ENCODE results near the gene SEMA4A.
A peak's percentile ranks its signal among the peaks of the same experiment; 100 is the strongest.
"Not testable (repeated sequence)": the region's sequence is repeated elsewhere in the genome, so short reads cannot be mapped to it uniquely, and the experiment has no call there.

SEMA4A gene

DNA sequence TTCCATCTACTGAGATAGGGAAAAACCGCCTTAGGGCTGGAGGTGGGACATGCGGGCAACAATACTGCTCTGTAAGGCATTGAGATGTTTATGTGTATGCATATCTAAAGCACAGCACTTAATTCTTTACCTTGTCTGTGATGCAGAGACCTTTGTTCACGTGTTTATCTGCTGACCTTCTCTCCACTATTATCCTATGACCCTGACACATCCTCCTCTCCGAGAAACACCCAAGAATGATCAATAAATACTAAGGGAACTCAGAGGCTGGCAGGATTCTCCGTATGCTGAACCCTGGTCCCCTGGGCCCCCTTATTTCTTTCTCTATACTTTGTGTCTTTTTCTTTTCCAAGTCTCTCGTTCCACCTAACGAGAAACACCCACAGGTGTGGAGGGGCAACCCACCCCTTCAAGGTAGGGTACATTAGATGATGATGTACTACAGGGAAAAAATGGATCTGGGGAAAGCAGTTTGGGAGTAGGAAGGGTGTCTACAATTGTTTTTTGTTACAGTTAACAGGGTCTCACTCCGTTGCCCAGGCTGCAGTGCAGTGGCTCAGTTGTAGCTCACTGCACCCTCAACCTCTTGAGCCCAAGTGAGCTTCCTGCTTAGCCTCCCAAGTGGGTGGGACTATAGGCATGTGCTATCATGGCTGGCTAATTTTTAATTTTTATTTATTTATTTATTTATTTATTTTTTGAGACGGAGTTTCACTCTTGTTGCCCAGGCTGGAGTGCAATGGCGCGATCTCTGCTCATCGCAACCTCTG is 28.8 kb downstream of the SEMA4A start:
- H3K27me3 Mint-ChIP-seq; H3K27ac Mint-ChIP-seq; H3K36me3 Mint-ChIP-seq; H3K4me3 Mint-ChIP-seq; H3K9me3 Mint-ChIP-seq (ENCODE audit: low read depth): not testable (repeated sequence)
- peaks cover 15% of the 10 kb centered on the region for H3K4me1 Mint-ChIP-seq (ENCODE audit: low read depth)

DNA sequence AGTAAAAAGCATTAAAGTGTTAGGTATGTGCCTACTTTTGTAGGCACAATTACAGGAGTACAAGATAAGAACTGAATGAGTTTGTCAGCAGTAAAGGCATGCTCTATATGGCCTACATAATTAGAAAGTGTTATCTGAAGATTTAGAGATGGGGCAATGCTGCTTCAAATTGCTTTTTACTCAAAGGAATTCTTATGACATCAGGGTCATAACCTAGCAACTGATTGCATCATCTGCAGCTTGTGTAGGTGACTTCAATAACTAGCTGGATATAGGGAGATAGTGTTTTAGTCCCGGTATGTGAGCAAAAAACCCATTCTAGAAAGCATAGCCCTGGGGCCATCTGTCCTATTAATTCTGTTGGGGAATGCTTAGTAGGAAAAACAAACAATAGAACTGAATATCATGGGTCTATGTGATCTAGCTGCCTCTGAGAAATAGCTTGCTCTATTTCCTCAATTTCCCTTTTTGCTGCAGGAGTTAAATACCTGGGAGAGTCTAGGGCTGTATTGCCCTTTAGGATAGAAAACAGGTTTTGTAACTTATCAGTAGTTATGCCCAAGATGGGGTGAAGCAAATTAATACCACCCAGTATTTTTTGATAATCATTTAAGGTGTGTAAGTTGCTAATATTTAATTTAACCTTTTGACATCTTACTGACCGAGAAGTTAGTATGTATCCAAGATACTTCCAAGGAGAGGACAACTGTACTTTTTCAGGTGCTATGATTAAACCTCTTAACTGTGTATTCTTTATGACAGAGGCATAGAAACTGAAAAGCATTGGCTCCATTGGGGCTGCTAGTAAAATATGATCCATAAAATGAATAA is 33.2 kb downstream of the SEMA4A start:
- not testable (repeated sequence) for H3K9me3 Mint-ChIP-seq (ENCODE audit: low read depth); H3K36me3 Mint-ChIP-seq; H3K27ac Mint-ChIP-seq; H3K4me1 Mint-ChIP-seq (ENCODE audit: low read depth); H3K4me3 Mint-ChIP-seq; H3K27me3 Mint-ChIP-seq

DNA sequence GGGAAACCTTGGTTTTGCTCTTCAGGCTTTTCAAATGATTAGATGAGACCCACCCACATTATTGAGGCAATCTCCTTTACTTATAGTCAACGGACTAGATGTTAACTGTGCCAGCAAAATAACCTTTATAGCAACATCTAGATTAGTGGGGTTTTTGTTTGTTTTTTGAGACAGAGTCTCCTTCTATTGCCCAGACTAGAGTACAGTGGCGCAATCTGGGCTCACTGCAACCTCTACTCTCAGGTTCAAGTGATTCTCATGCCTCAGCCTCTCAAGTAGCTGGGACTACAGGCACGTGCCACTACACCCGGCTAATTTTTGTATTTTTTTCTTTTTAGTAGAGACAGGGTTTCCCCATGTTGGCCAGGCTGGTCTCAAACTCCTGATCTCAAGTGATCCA is 36.9 kb downstream of the SEMA4A start:
- not testable (repeated sequence) for H3K4me3 Mint-ChIP-seq; H3K9me3 Mint-ChIP-seq (ENCODE audit: low read depth); H3K27ac Mint-ChIP-seq; H3K36me3 Mint-ChIP-seq; H3K27me3 Mint-ChIP-seq
- H3K4me1 Mint-ChIP-seq (ENCODE audit: low read depth): peaks cover 30% of the 10 kb centered on the region

DNA sequence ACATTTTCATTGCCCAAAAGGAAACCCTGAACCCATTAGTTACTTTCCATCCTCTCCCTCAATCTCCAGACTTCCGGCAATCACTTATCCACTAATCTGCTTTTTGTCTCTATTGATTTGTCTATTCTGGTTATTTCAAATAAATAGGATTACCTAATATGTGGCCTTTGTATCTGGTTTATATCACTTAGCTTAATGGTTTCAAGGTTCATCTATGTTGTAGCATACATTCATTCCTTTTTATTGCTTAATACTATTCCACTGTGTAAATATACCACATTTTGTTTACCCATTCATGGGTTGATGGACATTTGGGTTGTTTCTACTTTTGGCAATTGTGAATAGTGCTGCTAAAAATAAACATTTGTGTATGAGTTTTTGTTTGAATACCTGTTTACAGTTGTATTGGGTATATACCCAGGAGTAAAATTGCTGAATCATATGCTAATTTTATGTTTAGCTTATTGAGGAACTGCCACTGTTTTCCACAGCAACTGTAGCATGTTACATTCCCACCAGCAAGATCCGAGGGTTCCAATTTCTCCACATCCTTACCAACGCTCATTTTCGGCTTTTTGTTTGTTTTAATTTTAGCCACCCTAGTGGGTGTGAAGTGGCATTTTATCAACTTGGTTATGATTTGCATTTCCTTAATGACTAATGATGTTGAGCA is 38.0 kb downstream of the SEMA4A start:
- no peak overlapping the region for H3K27ac Mint-ChIP-seq
- H3K27me3 Mint-ChIP-seq: no peaks in the 10 kb centered on the region
- no peaks in the 10 kb centered on the region for H3K9me3 Mint-ChIP-seq (ENCODE audit: low read depth)
- peaks cover 41% of the 10 kb centered on the region for H3K4me1 Mint-ChIP-seq (ENCODE audit: low read depth)
- H3K4me3 Mint-ChIP-seq: no peak overlapping the region
- peaks cover 12% of the 10 kb centered on the region for H3K36me3 Mint-ChIP-seq

DNA sequence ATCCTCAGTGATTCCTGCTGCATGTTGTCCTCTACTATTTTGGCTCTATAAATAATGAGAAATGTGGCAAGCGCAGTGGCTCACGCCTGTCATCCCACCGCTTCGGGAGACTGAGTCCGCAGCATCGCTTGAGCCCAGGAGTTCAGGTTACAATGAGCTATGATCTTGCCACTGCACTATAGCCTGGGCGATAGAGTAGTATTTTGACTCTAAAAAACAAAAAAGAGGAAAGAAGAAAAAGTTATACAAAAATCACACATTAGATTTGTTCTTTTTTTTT is 39.8 kb downstream of the SEMA4A start:
- Mint-ChIP-seq H3K27ac (peak overlapping the region; percentile 92), H3K4me3 (no peak overlapping the region), H3K9me3 (ENCODE audit: low read depth) (no peaks in the 10 kb centered on the region), H3K36me3 (peaks cover 12% of the 10 kb centered on the region), H3K27me3 (no peaks in the 10 kb centered on the region), H3K4me1 (ENCODE audit: low read depth) (peaks cover 54% of the 10 kb centered on the region)

DNA sequence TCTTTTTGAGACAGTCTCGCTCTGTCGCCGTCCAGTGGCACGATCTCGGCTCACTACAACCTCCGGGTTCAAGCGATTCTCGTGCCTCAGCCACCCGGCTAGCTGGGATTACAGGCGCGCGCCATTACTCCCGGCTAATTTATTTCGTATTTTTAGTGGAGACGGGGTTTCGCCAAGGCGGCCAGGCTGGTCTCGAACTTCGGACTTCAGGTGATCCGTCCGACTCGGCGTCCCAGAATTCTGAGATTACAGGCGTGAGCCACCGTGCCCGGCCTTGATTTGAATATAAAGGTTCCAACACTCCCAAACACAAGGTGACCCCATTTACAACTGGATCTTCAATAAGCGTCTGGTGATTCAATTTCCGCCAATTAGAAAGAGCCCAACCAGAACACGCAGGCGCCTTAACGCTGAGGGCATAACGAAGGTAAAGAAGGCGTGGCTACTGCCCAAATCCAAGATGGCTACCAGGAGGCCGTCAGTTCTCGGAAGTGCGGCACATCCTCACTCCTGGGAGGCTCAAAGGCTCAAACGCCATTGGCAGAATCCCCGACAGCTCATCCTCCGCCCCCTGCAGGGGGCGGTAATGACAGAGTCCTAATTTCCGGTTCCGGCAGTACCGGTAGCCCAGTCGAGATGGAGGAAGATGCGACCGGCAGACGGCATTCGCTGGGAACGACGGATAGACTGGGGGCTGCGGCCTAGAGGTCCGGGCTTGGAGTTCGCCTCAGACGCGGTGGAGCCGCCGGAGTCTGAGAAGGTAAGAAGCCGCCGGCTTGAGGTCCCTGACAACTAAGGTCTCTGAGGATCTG is 40.3 kb downstream of the SEMA4A start, which contains the start of gene SLC25A44:
SLC25A44 (plus strand) TSS at position 617 of the 812 bp plus-strand sequence. CDS start 5,744 bp downstream, outside the sequence.
- Mint-ChIP-seq H3K27me3 (no peaks in the 10 kb centered on the region), H3K27ac (peak within 1 kb of the TSS; percentile 92), H3K4me1 (ENCODE audit: low read depth) (peaks cover 59% of the 10 kb centered on the region), H3K4me3 (no peak within 1 kb of the TSS), H3K36me3 (peaks cover 12% of the 10 kb centered on the region), H3K9me3 (ENCODE audit: low read depth) (no peaks in the 10 kb centered on the region)

DNA sequence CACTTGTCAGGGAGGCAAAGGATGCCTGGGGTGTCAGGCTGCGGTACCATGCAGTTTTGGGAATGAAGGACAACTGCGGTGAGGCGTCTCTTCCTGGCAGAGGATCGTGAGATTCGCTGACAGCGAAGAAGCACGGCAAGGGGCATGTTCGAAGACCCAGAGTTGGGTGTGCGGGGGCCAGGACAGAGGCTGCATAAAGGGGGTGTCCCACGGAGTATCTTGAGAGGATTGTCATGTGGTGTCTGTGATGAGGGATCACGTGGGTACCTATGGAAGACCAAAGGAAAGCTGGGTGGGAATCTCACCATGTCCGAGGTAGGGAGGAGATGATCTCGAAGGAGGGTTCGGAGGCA is 40.9 kb downstream of the SEMA4A start:
- Mint-ChIP-seq H3K4me3 (no peak overlapping the region), H3K27ac (peak overlapping the region; percentile 92), H3K36me3 (peaks cover 14% of the 10 kb centered on the region), H3K27me3 (no peaks in the 10 kb centered on the region), H3K4me1 (ENCODE audit: low read depth) (peaks cover 65% of the 10 kb centered on the region), H3K9me3 (ENCODE audit: low read depth) (no peaks in the 10 kb centered on the region)

DNA sequence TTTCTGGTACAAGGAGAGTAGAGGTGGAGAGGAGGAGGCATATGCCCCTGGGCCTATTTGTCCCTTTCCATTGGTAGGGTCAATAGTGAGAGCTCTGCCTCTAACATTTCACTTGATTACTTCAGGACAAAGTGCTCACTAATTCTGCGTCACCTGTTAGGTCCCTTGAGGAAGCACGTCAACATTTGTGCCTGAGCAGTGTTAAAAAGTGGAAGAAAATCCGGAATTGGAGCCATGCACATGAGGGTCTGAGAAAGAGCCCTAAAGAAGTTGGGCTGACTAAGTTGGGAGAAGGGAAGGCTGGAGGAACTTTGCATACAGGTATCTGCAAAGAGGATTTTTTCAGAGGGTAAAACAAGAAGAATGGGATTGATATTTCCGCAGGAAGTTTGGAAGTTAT is 42.5 kb downstream of the SEMA4A start:
- peak overlapping the region; percentile 84 for H3K27ac Mint-ChIP-seq
- peaks cover 22% of the 10 kb centered on the region for H3K36me3 Mint-ChIP-seq
- H3K9me3 Mint-ChIP-seq (ENCODE audit: low read depth): no peaks in the 10 kb centered on the region
- peaks cover 79% of the 10 kb centered on the region for H3K4me1 Mint-ChIP-seq (ENCODE audit: low read depth)
- no peak overlapping the region for H3K4me3 Mint-ChIP-seq
- no peaks in the 10 kb centered on the region for H3K27me3 Mint-ChIP-seq

DNA sequence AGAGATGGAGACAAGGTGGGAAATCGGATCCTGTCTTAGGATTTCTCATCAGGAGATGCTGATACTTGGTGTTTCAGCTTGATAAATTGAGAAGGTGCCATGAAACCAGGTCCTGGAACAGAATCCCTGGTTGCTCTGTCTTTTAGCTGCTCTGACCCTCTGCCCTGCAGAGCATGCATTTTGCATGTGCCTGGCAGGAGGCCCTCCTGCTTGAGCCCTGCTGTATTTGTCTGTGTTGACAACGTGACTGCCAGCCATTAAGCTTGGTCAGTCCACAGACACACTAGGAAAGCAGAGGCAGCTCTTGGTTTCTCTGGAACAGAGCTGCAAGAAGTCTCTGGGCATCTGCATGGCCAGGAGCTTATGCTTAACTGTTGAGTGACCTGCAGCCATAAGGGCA is 43.1 kb downstream of the SEMA4A start:
- H3K27ac Mint-ChIP-seq: peak overlapping the region; percentile 84
- H3K4me1 Mint-ChIP-seq (ENCODE audit: low read depth): peaks cover 78% of the 10 kb centered on the region
- H3K27me3 Mint-ChIP-seq: no peaks in the 10 kb centered on the region
- H3K36me3 Mint-ChIP-seq: peaks cover 22% of the 10 kb centered on the region
- H3K4me3 Mint-ChIP-seq: no peak overlapping the region
- no peaks in the 10 kb centered on the region for H3K9me3 Mint-ChIP-seq (ENCODE audit: low read depth)

DNA sequence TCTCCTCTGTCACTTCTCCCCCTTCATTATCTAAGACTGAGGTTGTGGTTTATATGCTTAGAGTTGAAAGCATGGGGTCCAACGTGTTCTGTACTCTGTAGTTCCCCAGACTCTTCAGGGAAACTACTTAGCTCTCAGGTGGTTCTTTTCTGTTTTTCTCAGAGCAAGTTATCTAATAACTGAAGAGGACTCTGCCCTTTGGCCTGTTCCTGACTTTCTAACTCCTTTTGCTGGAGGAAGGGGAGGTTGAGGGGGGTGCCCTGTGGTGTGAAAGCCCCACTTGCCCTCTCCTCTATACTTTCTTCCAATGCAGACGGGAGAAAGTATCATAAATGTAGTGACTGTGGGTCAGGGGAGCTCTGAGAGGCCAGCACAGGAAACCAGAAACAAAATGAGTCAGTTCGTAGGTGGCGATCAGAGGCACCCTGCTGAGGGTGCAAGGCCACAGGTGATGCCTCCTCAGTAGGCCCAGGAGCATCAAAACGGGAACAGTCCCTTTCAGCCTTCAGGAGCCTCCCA is 45.5 kb downstream of the SEMA4A start:
- no peak overlapping the region for H3K4me3 Mint-ChIP-seq
- peak overlapping the region; percentile 94 for H3K27ac Mint-ChIP-seq
- H3K27me3 Mint-ChIP-seq: no peaks in the 10 kb centered on the region
- peaks cover 59% of the 10 kb centered on the region for H3K4me1 Mint-ChIP-seq (ENCODE audit: low read depth)
- H3K36me3 Mint-ChIP-seq: peaks cover 19% of the 10 kb centered on the region
- H3K9me3 Mint-ChIP-seq (ENCODE audit: low read depth): no peaks in the 10 kb centered on the region

DNA sequence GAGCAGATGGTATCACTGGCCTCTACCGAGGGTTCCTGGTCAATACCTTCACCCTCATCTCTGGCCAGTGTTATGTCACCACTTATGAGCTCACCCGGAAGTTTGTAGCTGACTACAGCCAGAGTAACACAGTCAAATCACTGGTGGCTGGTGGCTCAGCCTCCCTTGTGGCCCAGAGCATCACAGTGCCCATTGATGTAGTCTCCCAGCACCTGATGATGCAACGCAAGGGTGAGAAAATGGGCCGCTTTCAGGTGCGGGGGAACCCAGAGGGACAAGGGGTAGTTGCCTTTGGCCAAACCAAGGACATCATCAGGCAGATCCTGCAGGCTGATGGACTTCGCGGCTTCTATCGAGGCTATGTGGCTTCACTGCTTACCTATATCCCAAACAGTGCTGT is 46.7 kb downstream of the SEMA4A start:
- peak overlapping the region; percentile 94 for H3K27ac Mint-ChIP-seq
- peaks cover 54% of the 10 kb centered on the region for H3K4me1 Mint-ChIP-seq (ENCODE audit: low read depth)
- no peak overlapping the region for H3K4me3 Mint-ChIP-seq
- H3K36me3 Mint-ChIP-seq: peaks cover 18% of the 10 kb centered on the region
- H3K27me3 Mint-ChIP-seq: no peaks in the 10 kb centered on the region
- H3K9me3 Mint-ChIP-seq (ENCODE audit: low read depth): no peaks in the 10 kb centered on the region

DNA sequence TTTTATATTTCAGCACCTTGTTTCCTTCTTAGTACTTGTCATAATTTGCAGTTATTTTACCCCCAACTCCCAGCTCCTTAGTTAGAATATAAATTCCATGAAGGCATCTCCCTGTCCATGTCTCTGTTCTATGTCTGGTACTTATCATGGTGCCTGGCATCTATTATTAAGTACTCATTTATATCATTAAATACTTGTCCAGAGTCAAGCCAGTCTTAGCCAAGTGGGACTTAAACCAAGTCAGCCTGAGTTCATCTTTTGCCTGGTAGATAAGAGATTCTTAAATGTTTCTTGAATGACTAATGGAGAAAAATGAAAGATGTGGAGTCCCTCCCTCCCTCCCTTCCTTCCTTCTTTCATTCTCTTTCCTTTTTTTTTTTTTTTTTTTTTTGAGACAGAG is 49.9 kb downstream of the SEMA4A start:
- Mint-ChIP-seq H3K27me3 (no peaks in the 10 kb centered on the region), H3K4me1 (ENCODE audit: low read depth) (peaks cover 33% of the 10 kb centered on the region), H3K4me3 (no peak overlapping the region), H3K9me3 (ENCODE audit: low read depth) (no peaks in the 10 kb centered on the region), H3K36me3 (peaks cover 16% of the 10 kb centered on the region), H3K27ac (no peak overlapping the region)

DNA sequence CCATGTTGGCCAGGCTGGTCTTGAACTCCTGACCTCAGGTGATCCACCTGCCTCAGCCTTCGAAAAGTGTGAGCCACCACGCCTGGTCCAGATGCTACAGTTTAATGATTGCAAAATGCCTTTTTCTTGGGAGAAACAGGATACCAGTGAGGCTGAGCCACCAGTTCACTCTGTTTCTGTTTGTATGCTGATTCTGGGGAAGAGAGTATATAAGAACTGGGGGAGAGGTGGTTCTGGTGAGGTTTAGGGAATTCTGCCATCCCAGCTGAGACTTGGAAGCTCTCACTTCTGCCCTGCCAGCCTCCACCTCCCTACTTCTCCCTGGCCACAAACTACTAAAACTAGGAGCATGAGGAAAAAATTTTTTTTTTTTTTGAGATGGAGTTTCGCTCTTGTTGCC is 51.3 kb downstream of the SEMA4A start:
- H3K9me3 Mint-ChIP-seq (ENCODE audit: low read depth): no peaks in the 10 kb centered on the region
- H3K27ac Mint-ChIP-seq: no peak overlapping the region
- peaks cover 22% of the 10 kb centered on the region for H3K4me1 Mint-ChIP-seq (ENCODE audit: low read depth)
- H3K4me3 Mint-ChIP-seq: no peak overlapping the region
- no peaks in the 10 kb centered on the region for H3K27me3 Mint-ChIP-seq
- peaks cover 10% of the 10 kb centered on the region for H3K36me3 Mint-ChIP-seq

DNA sequence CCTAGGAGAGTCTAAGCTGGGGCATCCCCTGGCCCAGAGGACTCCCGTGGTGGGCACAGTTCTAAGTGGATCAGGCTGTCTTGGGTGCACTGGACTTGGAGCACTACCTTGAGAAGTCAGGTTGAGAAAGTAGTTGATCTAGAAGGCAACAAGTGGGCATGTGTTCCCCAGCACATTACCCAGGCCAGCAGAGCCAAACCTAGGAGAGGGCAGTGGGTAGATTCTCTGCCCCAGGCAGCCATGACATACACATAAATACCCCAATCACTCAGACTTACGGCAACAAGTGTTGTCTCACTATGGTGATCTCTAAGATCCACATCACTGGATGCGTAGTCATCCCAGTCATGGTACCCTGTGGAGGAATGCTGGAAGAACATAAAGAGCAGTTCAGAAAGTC is 57.9 kb downstream of the SEMA4A start:
- peaks cover 12% of the 10 kb centered on the region for H3K36me3 Mint-ChIP-seq
- no peaks in the 10 kb centered on the region for H3K9me3 Mint-ChIP-seq (ENCODE audit: low read depth)
- peaks cover 36% of the 10 kb centered on the region for H3K4me1 Mint-ChIP-seq (ENCODE audit: low read depth)
- no peaks in the 10 kb centered on the region for H3K27me3 Mint-ChIP-seq
- peak overlapping the region; percentile 30 for H3K4me3 Mint-ChIP-seq
- H3K27ac Mint-ChIP-seq: peak overlapping the region; percentile 100
